H1 (cell line): ENCODE measurements around the gene TSEN34. TPM values are rescaled to one million over a fixed set of nuclear protein-coding genes. Genes with fewer than 3 reads are reported as not detected.
A peak's percentile ranks its signal among the peaks of the same experiment; 100 is the strongest.

ENCODE experiments used
- CTCF ChIA-PET: fragments of 300-600 bp; sonication (Branson Sonifier 250); formaldehyde crosslinking; loops from one replicate; lab custom pipeline; 2021; ENCODE audit not compliant: partially characterized antibody; lab: Charles Lee
- POLR2A ChIA-PET: fragments of 300-600 bp; sonication (Branson Sonifier 250); formaldehyde crosslinking; loops from one replicate; lab custom pipeline; 2021; ENCODE audit warnings: inconsistent platforms; ENCODE audit not compliant: partially characterized antibody; lab: Charles Lee
- DNase-seq, 2 experiments: peaks; one replicate each; pipeline versions ENCODE4 v3.0.0 to v3.0.0-alpha.2; 2010 to 2022; ENCODE audit warnings: low spot score in 2 of 2, low read depth in 1 of 2, mixed read lengths in 1 of 2
- FAIRE-seq: peaks from 2 replicates; lab custom pipeline; 2011; peaks lifted over from hg19 to GRCh38; lab: Jason Lieb, UNC
- H2AFZ ChIP-seq: 2 replicates; pipeline ENCODE4 v1.8.1; 2012; ENCODE audit warnings: low read length, inconsistent platforms
- H2AK5ac ChIP-seq: 2 replicates; pipeline ENCODE4 v1.6.1; 2013; ENCODE audit warnings: low read depth, low read length
- H2BK120ac ChIP-seq: replicated peaks from 2 replicates; pipeline ENCODE3; 2013; ENCODE audit warnings: low read depth, low read length, inconsistent platforms
- H2BK12ac ChIP-seq: 2 replicates; pipeline ENCODE4 v1.6.1; 2013; ENCODE audit warnings: low read depth, low read length
- H2BK15ac ChIP-seq: 2 replicates; pipeline ENCODE4 v1.6.1; 2013; ENCODE audit warnings: low read length
- H2BK20ac ChIP-seq: 2 replicates; pipeline ENCODE4 v1.6.1; 2013; ENCODE audit warnings: low read length
- H2BK5ac ChIP-seq: 2 replicates; pipeline ENCODE4 v1.6.1; 2013; ENCODE audit warnings: low read depth, low read length
- H3K14ac ChIP-seq: 2 replicates; pipeline ENCODE4 v1.6.1; 2013; ENCODE audit warnings: inconsistent platforms; ENCODE audit not compliant: insufficient read length
- H3K18ac ChIP-seq: 2 replicates; pipeline ENCODE4 v1.6.1; 2013; ENCODE audit warnings: low read length; ENCODE audit errors: extremely low read depth
- H3K23ac ChIP-seq: 2 replicates; pipeline ENCODE4 v1.6.1; 2013; ENCODE audit warnings: inconsistent platforms; ENCODE audit not compliant: insufficient read length
- H3K23me2 ChIP-seq: 2 replicates; pipeline ENCODE4 v1.6.1; 2013; ENCODE audit warnings: low read depth, low read length
- H3K27ac ChIP-seq: 2 replicates; pipeline ENCODE4 v1.6.1; 2011; ENCODE audit warnings: low read depth, low read length, inconsistent platforms
- H3K27me3 ChIP-seq, 4 experiments: replicated peaks in 1 of 4; 1 replicate in 1 of 4; 2 replicates in 3 of 4; pipeline versions ENCODE4 v1.6.1 to v1.8.1; 2011 to 2013; ENCODE audit warnings: low read length in 3 of 4, mild to moderate bottlenecking in 3 of 4, inconsistent platforms in 2 of 4, mixed read lengths in 2 of 4, moderate library complexity in 1 of 4; ENCODE audit not compliant: control insufficient read depth in 3 of 4, insufficient read depth in 3 of 4; ENCODE audit errors: extremely low read depth in 1 of 4
- H3K36me3 ChIP-seq, 4 experiments: 2 replicates each; pipeline versions ENCODE4 v1.6.1 to v1.8.1; 2011 to 2013; ENCODE audit warnings: mild to moderate bottlenecking in 4 of 4, low read length in 3 of 4, moderate library complexity in 2 of 4, control low read depth in 1 of 4, inconsistent platforms in 1 of 4; ENCODE audit not compliant: insufficient read depth in 4 of 4, control insufficient read depth in 2 of 4
- H3K4ac ChIP-seq: replicated peaks from 2 replicates; pipeline ENCODE3; 2013; ENCODE audit warnings: low read length, low read depth, mixed read lengths, inconsistent platforms; ENCODE audit not compliant: insufficient read length
- H3K4me1 ChIP-seq, 4 experiments: replicated peaks in 1 of 4; 1 replicate in 1 of 4; 2 replicates in 3 of 4; pipeline versions ENCODE4 v1.6.1 to v1.8.1; 2011 to 2013; ENCODE audit warnings: low read length in 3 of 4, inconsistent platforms in 2 of 4, mixed read lengths in 1 of 4; ENCODE audit not compliant: insufficient read depth in 4 of 4, control insufficient read depth in 3 of 4
- H3K4me2 ChIP-seq, 2 experiments: 2 replicates each; pipeline versions ENCODE4 v1.6.1 to v1.8.1; 2011 to 2013; ENCODE audit warnings: low read depth in 2 of 2, low read length in 2 of 2, control low read depth in 1 of 2, inconsistent platforms in 1 of 2, mild to moderate bottlenecking in 1 of 2; ENCODE audit not compliant: insufficient read depth in 1 of 2
- H3K4me3 ChIP-seq, 4 experiments: fragments of 200-600, 300-600 bp in 1 of 4; sonication (generic), shearing (Covaris generic), sonication (Bioruptor Twin) in 1 of 4; 2 replicates each; pipeline versions ENCODE4 v1.5.1 to v1.8.1; 2011 to 2016; ENCODE audit warnings: low read length in 4 of 4, low read depth in 3 of 4, control low read depth in 2 of 4, inconsistent platforms in 2 of 4, mild to moderate bottlenecking in 2 of 4, mixed read lengths in 1 of 4, moderate library complexity in 1 of 4; ENCODE audit not compliant: insufficient read depth in 2 of 4; ENCODE audit errors: extremely low read depth in 1 of 4
- H3K56ac ChIP-seq: replicated peaks from 2 replicates; pipeline ENCODE3; 2013; ENCODE audit warnings: low read depth, mild to moderate bottlenecking, mixed read lengths, low read length, inconsistent platforms; ENCODE audit not compliant: insufficient read length
- H3K79me1 ChIP-seq: 2 replicates; pipeline ENCODE4 v1.6.1; 2013; ENCODE audit warnings: low read depth, low read length, control low read depth
- H3K79me2 ChIP-seq, 2 experiments: 2 replicates each; pipeline versions ENCODE4 v1.6.1 to v1.8.1; 2012 to 2013; ENCODE audit warnings: low read length in 2 of 2, mild to moderate bottlenecking in 2 of 2, inconsistent platforms in 1 of 2; ENCODE audit not compliant: insufficient read depth in 2 of 2, control insufficient read depth in 1 of 2
- H3K9ac ChIP-seq, 4 experiments: replicated peaks in 1 of 4; 1 replicate in 1 of 4; 2 replicates in 3 of 4; pipeline versions ENCODE4 v1.6.1 to v1.8.1; 2011 to 2013; ENCODE audit warnings: low read depth in 3 of 4, low read length in 3 of 4, control low read depth in 2 of 4, mild to moderate bottlenecking in 2 of 4, moderate library complexity in 2 of 4, inconsistent platforms in 1 of 4; ENCODE audit errors: extremely low read depth in 1 of 4
- H3K9me3 ChIP-seq, 2 experiments: 2 replicates each; pipeline versions ENCODE4 v1.6.1 to v1.8.1; 2012 to 2013; ENCODE audit warnings: mild to moderate bottlenecking in 2 of 2, moderate library complexity in 2 of 2, control low read depth in 1 of 2, inconsistent platforms in 1 of 2, low read depth in 1 of 2, low read length in 1 of 2, mixed read lengths in 1 of 2; ENCODE audit not compliant: insufficient read depth in 2 of 2
- H4K20me1 ChIP-seq, 2 experiments: replicated peaks in 1 of 2; 2 replicates each; pipeline versions ENCODE3 to v1.8.1; 2011 to 2013; ENCODE audit warnings: inconsistent platforms in 2 of 2, low read length in 2 of 2, mild to moderate bottlenecking in 1 of 2; ENCODE audit not compliant: insufficient read depth in 2 of 2, control insufficient read depth in 1 of 2
- H4K5ac ChIP-seq: 2 replicates; pipeline ENCODE4 v1.6.1; 2013; ENCODE audit warnings: low read length, low read depth, mixed read lengths, inconsistent platforms; ENCODE audit not compliant: insufficient read length
- H4K8ac ChIP-seq: 2 replicates; pipeline ENCODE4 v1.8.0; 2013; ENCODE audit warnings: mild to moderate bottlenecking, moderate library complexity, low read length, inconsistent platforms; ENCODE audit not compliant: insufficient read depth; ENCODE audit errors: extremely low read depth
- H4K91ac ChIP-seq: replicated peaks from 2 replicates; pipeline ENCODE3; 2013; ENCODE audit warnings: low read length, mixed read lengths, inconsistent platforms; ENCODE audit not compliant: insufficient read length
- CBX8 ChIP-seq: fragments of 300-800, 300-1000 bp; sonication (generic); IDR thresholded peaks from 2 replicates; pipeline ENCODE4 v1.7.1; 2016; ENCODE audit warnings: low read depth, low read length, borderline replicate concordance
- EGR1 ChIP-seq: IDR thresholded peaks from 2 replicates; pipeline ENCODE4 v1.6.1; 2011; ENCODE audit warnings: low read depth, low read length, borderline replicate concordance
- KDM1A ChIP-seq: fragments of 200-600, 300-600 bp; sonication (generic); IDR thresholded peaks from 2 replicates; pipeline ENCODE4 v1.7.1; 2016; ENCODE audit warnings: mild to moderate bottlenecking, low read length, borderline replicate concordance
- MAFK ChIP-seq: IDR thresholded peaks from 2 replicates; pipeline ENCODE4 v1.6.1; 2012; ENCODE audit warnings: low read depth, mild to moderate bottlenecking, improper control_type of control experiment, low read length
- MAX ChIP-seq: IDR thresholded peaks from 2 replicates; pipeline ENCODE4 v1.6.1; 2012; ENCODE audit warnings: inconsistent platforms
- PHF8 ChIP-seq: fragments of 200-600 bp; sonication (generic); conservative IDR thresholded peaks from 2 replicates; pipeline ENCODE4 v1.7.1; 2012; ENCODE audit warnings: low read depth, mild to moderate bottlenecking, inconsistent platforms, low read length, moderate library complexity
- POU5F1 ChIP-seq: IDR thresholded peaks from 2 replicates; pipeline ENCODE4 v1.6.1; 2011; ENCODE audit warnings: low read depth, mild to moderate bottlenecking, low read length, moderate library complexity
- RNF2 ChIP-seq: fragments of 200-900, 300-1000 bp; sonication (generic); IDR thresholded peaks from 2 replicates; pipeline ENCODE4 v1.7.1; 2016; ENCODE audit warnings: borderline replicate concordance, low read depth, mild to moderate bottlenecking, antibody characterized with exemption, low read length; ENCODE audit not compliant: poor library complexity, severe bottlenecking; ENCODE audit errors: missing control alignments
- RXRA ChIP-seq: IDR thresholded peaks from 2 replicates; pipeline ENCODE4 v1.6.1; 2011; ENCODE audit warnings: low read depth, mild to moderate bottlenecking, low read length, moderate library complexity; ENCODE audit not compliant: insufficient read depth
- TAF1 ChIP-seq: IDR thresholded peaks from 2 replicates; pipeline ENCODE4 v1.6.1; 2011; ENCODE audit warnings: mild to moderate bottlenecking, low read depth, low read length
- TBP ChIP-seq: IDR thresholded peaks from 2 replicates; pipeline ENCODE4 v1.6.1; 2011; ENCODE audit warnings: low read depth, low read length, improper control_type of control experiment
- WGBS, 2 experiments: shearing (Covaris generic) in 1 of 2; methylation state at CpG; one replicate each; pipeline versions ENCODE4 v1.1.6 to v1.1.7; 2013 to 2015; ENCODE audit warnings: low lambda C conversion rate in 2 of 2, mixed read lengths in 2 of 2, inconsistent platforms in 1 of 2, low coverage in 1 of 2, missing lambda C conversion rate in 1 of 2; ENCODE audit not compliant: insufficient replicate concordance in 2 of 2, insufficient coverage in 1 of 2, insufficient read length in 1 of 2; ENCODE audit errors: extremely low coverage in 1 of 2, missing lambda C conversion rate in 1 of 2; 5-methylcytosine and 5-hydroxymethylcytosine counted together
- polyA plus RNA-seq, 7 experiments: library from polyadenylated mRNA; depleted of rRNA in 3 of 7; stranded (reverse) in 5 of 7; unstranded in 2 of 7; fragments of >200 nt in 5 of 7; fragments of 200-250 nt in 2 of 7; gene quantifications; 1 replicate in 5 of 7; 2 replicates in 1 of 7; 4 replicates in 1 of 7; pipeline versions ENCODE4 v1.2.1 to v1.2.3, GENCODE V29; 2011 to 2013; ENCODE audit warnings: missing spikeins in 2 of 7, mixed read lengths in 2 of 7
- total RNA-seq: library from RNA; stranded (reverse); fragmentation: NEBNext Ultra II Directional; extraction: Animal tissue kit (Norgen Biotek cat#: 25700); gene quantifications from 2 replicates; pipeline ENCODE4 v1.2.1, GENCODE V29; 2021

TSEN34 gene
- total and polyA plus RNA-seq, 2 of the 8 experiments (the other 6 are each of a cell fraction or from before 2014, with no cell fraction given), result 22.5 to 52.3 TPM

- Histone ChIP-seq H3K27ac (0 out of 2 replicates have a peak overlapping the region, but pooled peaks have one; percentile 86), H2BK5ac (no peak overlapping the region; the same call in 1 of the 2 replicates), H3K27me3 (no peaks in the 10 kb centered on the region), H3K9ac (peak overlapping the region in 3 of 4 experiments; percentile 77 to 79 (median 78); a peak in 6 of 7 replicates), H2AFZ (no peak overlapping the region), H2BK120ac (no peak overlapping the region), H4K5ac (no peak overlapping the region), H2BK20ac (no peak overlapping the region), H3K4me1 (peaks cover 3 to 12% (median 7%) of the 10 kb centered on the region in 4 experiments; a peak in 5 of 7 replicates), H2AK5ac (no peak overlapping the region), H2BK12ac (no peak overlapping the region), H3K23me2 (peaks cover 11% of the 10 kb centered on the region), H3K79me1 (peaks cover 13% of the 10 kb centered on the region), H3K18ac (no peak overlapping the region; the same call in 1 of the 2 replicates), H3K14ac (no peak overlapping the region), H3K4me3 (peak overlapping the region; percentile 60 to 96 (median 68)), H3K56ac (peak overlapping the region; percentile 18), H4K20me1 (peaks cover 0 to 12% of the 10 kb centered on the region in 2 experiments), H3K23ac (no peak overlapping the region), H3K9me3 (no peaks in the 10 kb centered on the region), H3K36me3 (peaks cover 4 to 12% (median 8%) of the 10 kb centered on the region in 4 experiments; a peak in 6 of 8 replicates), H4K8ac (peak overlapping the region; percentile 6; the same call in 1 of the 2 replicates), H3K79me2 (peaks cover 3 to 32% of the 10 kb centered on the region in 2 experiments; a peak in 3 of 4 replicates), H4K91ac (no peak overlapping the region), H2BK15ac (no peak overlapping the region), H3K4me2 (peak overlapping the region; percentile 80 to 86), H3K4ac (no peak overlapping the region)
- 52% methylated on average over 10 of the region's 12 CpGs; no CpG with 5 or more reads in 1 of the 2 experiments for WGBS, 2 experiments
- ChIA-PET POLR2A (interaction anchor here (1.0 to 28.7 kb wide), 6 partner anchors 9 to 78 kb away, joined by 3 to 909 read pairs (median 22); partner anchors contain the start of genes CNOT3, LENG1, RPS9 and TMC4), CTCF (interaction anchor here (0.7 to 2.3 kb wide), 10 partner anchors 8 to 129 kb away, joined by 3 to 7 read pairs (median 4); no protein-coding TSS in a partner anchor)
- FAIRE-seq (no peak), DNase-seq (no peak)
- TF ChIP-seq KDM1A (no peak), RXRA (no peak), CBX8 (no peak), TAF1 (no peak), POU5F1 (no peak), MAX (no peak), EGR1 (no peak), RNF2 (no peak), PHF8 (no peak), TBP (no peak), MAFK (no peak)
Observed at GRCh38 chr19:54188215-54188871, 2.8 kb upstream of the TSEN34 start.
